ENCODE data around the gene HAPSTR1. TPM values are rescaled to one million over a fixed set of nuclear protein-coding genes. Genes with fewer than 3 reads are reported as not detected.

HAPSTR1 gene
- total and polyA plus RNA-seq, 2 of the 13 experiments (the other 11 are each of a cell fraction or from before 2014, with no cell fraction given), result 25.2 to 83.2 TPM

- no peak for TF ChIP-seq ZNF512 (CRISPR knock-in tag; IDR thresholded peaks at IDR 0.05)
These were observed 1.8 kb upstream of the HAPSTR1 start (continued) for GRCh38 chr16:9089660-9090059.

GRCh38 chr16:9090101-9090959, 1.1 kb upstream of the HAPSTR1 start:
- ChIA-PET CTCF (ENCODE audit: low intra/inter-chr PET ratio, low total read pairs) (no interaction called here), POLR2A (interaction anchor here (0.8 to 3.2 kb wide), 33 partner anchors 11 to 1654 kb away, joined by 3 to 96 read pairs (median 6); partner anchors contain the start of genes ATF7IP2, CARHSP1, NUBP1 and USP7)
- peak overlapping the region; percentile 90 for H3K9ac ChIP-seq (ENCODE audit: insufficient read depth, low read depth, low read length)
- no peak for FAIRE-seq
- BruUV-seq (replicated peaks), result TSS peak; percentile 97
- H4K20me1 ChIP-seq (ENCODE audit: insufficient read depth, low read length), result peaks cover 27% of the 10 kb centered on the region
- H3K4me3 ChIP-seq (replicated peaks in 1 of 3; ENCODE audit: insufficient read depth in 1 of 3, low read depth in 2 of 3, low read length in 3 of 3), result peak overlapping the region; percentile 78 to 87 (median 81); a peak in 5 of 6 replicates
- DNase-seq (ENCODE audit: low spot score), result no peak
- ATAC-seq, result no peak
- 82% methylated on average over 85 of the region's 85 CpGs for WGBS (ENCODE audit: low lambda C conversion rate)
- peaks cover 55% of the 10 kb centered on the region for H3K4me1 ChIP-seq (ENCODE audit: insufficient read depth, low read length)
- no peaks in the 10 kb centered on the region; a peak in 1 of 5 replicates for H3K27me3 ChIP-seq (ENCODE audit: control insufficient read depth in 1 of 2, insufficient read depth in 2 of 2, low read length in 2 of 2)
- H3K9me3 ChIP-seq (ENCODE audit: low read length), result no peaks in the 10 kb centered on the region
- peak overlapping the region; percentile 96 for H3K4me2 ChIP-seq (ENCODE audit: low read depth, low read length)
- in situ Hi-C loops (cut with HindIII; ENCODE audit: extremely low pct_ligation_motif_present, low pct_unique_long_range_greater_than_20kb), result no loop called here
- peak overlapping the region; percentile 77 for H3K27ac ChIP-seq (ENCODE audit: extremely low read length, insufficient read depth, low read length)
- H2AFZ ChIP-seq (ENCODE audit: low read length), result no peak overlapping the region
- peaks cover 3 to 14% of the 10 kb centered on the region in 2 experiments; a peak in 3 of 5 replicates for H3K36me3 ChIP-seq (replicated peaks in 1 of 2; ENCODE audit: control insufficient read depth in 1 of 2, insufficient read depth in 2 of 2, low read length in 2 of 2)
- H3K79me2 ChIP-seq (ENCODE audit: insufficient read depth, low read length), result peaks cover 37% of the 10 kb centered on the region
- intact Hi-C loops (cut with micrococcal nuclease; ENCODE audit: unreplicated experiment), result loop anchor here (2.0 to 10.0 kb wide), 7 partner anchors 22 to 416 kb away; partner anchors contain the start of genes ABAT, CARHSP1 and LITAFD
- TF ChIP-seq ZNF761 (CRISPR knock-in tag; conservative IDR thresholded peaks at IDR 0.05) (0 out of 2 replicates have a peak, but pooled peaks have one; percentile 6), ZNF280B (CRISPR knock-in tag; IDR thresholded peaks at IDR 0.05; ENCODE audit: borderline replicate concordance) (peak; percentile 50; the same call in 1 of the 2 replicates), ZNF629 (CRISPR knock-in tag; conservative IDR thresholded peaks at IDR 0.05) (peak; percentile 95), TBL1XR1 (IDR thresholded peaks at IDR 0.05; ENCODE audit: borderline replicate concordance, low read length, partially characterized antibody) (no peak), ZBTB38 (CRISPR knock-in tag; IDR thresholded peaks at IDR 0.05) (peak; percentile 85), RNF219 (CRISPR knock-in tag; IDR thresholded peaks at IDR 0.05) (no peak), ZMYM3 (CRISPR knock-in tag; IDR thresholded peaks at IDR 0.05) (peak; percentile 87), SMAD1 (CRISPR knock-in tag; IDR thresholded peaks at IDR 0.05; ENCODE audit: borderline replicate concordance, low read depth) (0 out of 2 replicates have a peak, but pooled peaks have one; percentile 10), GRHL1 (CRISPR knock-in tag; conservative IDR thresholded peaks at IDR 0.05) (no peak), AGO2 (optimal IDR thresholded peaks at IDR 0.05; ENCODE audit: low read depth, low read length) (peak; percentile 92), TMF1 (CRISPR knock-in tag; IDR thresholded peaks at IDR 0.05; ENCODE audit: low read depth) (0 out of 2 replicates have a peak, but pooled peaks have one; percentile 34), GTF3A (CRISPR knock-in tag; conservative IDR thresholded peaks at IDR 0.05) (0 out of 2 replicates have a peak, but pooled peaks have one; percentile 22)
